GM12891 (cell line): ENCODE data around the gene REXO4.

Source experiments
- POLR2A ChIP-seq: IDR thresholded peaks from 2 replicates; pipeline ENCODE4 v1.6.1; 2011; ENCODE audit warnings: low read depth, low read length, control low read depth
- TAF1 ChIP-seq: IDR thresholded peaks from 2 replicates; pipeline ENCODE4 v1.6.1; 2011; ENCODE audit warnings: low read depth, low read length, control low read depth

- TF ChIP-seq POLR2A, result no peak
- TF ChIP-seq TAF1, result no peak
Measured at GRCh38 chr9:133455936-133456335, 38.1 kb upstream of the REXO4 start.
